SK-N-MC (cell line): ENCODE results near the gene CASP10.

Source experiments
- EZH2 ChIP-seq: fragments of 200-600 bp; sonication (generic); IDR thresholded peaks from one replicate; pipeline ENCODE4 v1.6.1; 2017; ENCODE audit warnings: antibody characterized with exemption
- POLR2AphosphoS5 ChIP-seq: IDR thresholded peaks from 2 replicates; pipeline ENCODE4 v1.6.1; 2012; ENCODE audit warnings: mild to moderate bottlenecking, low read depth, low read length, borderline replicate concordance

- TF ChIP-seq EZH2, result no peak
- peak; percentile 43; the same call in 1 of the 2 replicates for TF ChIP-seq POLR2AphosphoS5
These were observed 75.2 kb downstream of the CASP10 start for GRCh38 chr2:201257956-201258665.
